A172 (cell line): ENCODE results near the gene TIGD7. TPM values are rescaled to one million over a fixed set of nuclear protein-coding genes. Genes with fewer than 3 reads are reported as not detected.

ENCODE experiments used
- total RNA-seq: library from RNA; depleted of rRNA; stranded (reverse); fragments of >200 nt; shearing (Covaris generic); gene quantifications from 2 replicates; pipeline ENCODE4 v1.2.3, GENCODE V29; 2014; rRNA removed

Gene TIGD7
- total RNA-seq, 1 experiment from 2014 or later = 11.0 TPM

Other genes starting within 250 kb of the TIGD7 start
- 113 and 115 TPM in 2 replicates for gene IL32, start 239.8 kb downstream of the TIGD7 start, total RNA-seq
- not detected in 2 replicates for gene ZSCAN10, start 206.1 kb downstream of the TIGD7 start, total RNA-seq
- gene ZNF205, start 192.8 kb downstream of the TIGD7 start, total RNA-seq = 21.0 and 22.4 TPM in 2 replicates
- 2.1 and 4.6 TPM in 2 replicates for gene ZNF213, start 170.4 kb downstream of the TIGD7 start, total RNA-seq
- not detected in 2 replicates for gene OR1F1, start 117.2 kb downstream of the TIGD7 start, total RNA-seq
- 14.6 and 17.2 TPM in 2 replicates for gene ZNF200, start 70.3 kb downstream of the TIGD7 start, total RNA-seq
- 0.29 TPM in 1 of 2 replicates, not detected in the other for gene MEFV, start 48.8 kb downstream of the TIGD7 start, total RNA-seq
- gene ZNF263, start 21.9 kb downstream of the TIGD7 start, total RNA-seq = 37.0 and 63.5 TPM in 2 replicates
- 20.2 and 26.1 TPM in 2 replicates for gene ZNF75A, start 67 bp upstream of the TIGD7 start, total RNA-seq
- gene OR2C1, start 50.5 kb upstream of the TIGD7 start, total RNA-seq = not detected in 2 replicates
- 12.3 and 16.9 TPM in 2 replicates for gene ZSCAN32, start 95.6 kb upstream of the TIGD7 start, total RNA-seq
- 15.8 and 18.7 TPM in 2 replicates for gene ZNF174, start 95.8 kb upstream of the TIGD7 start, total RNA-seq
- 3.2 and 5.6 TPM in 2 replicates for gene ZNF597, start 138.1 kb upstream of the TIGD7 start, total RNA-seq
- gene NAA60, start 138.2 kb upstream of the TIGD7 start, total RNA-seq = 9.1 and 11.4 TPM in 2 replicates
- not detected in 2 replicates for gene C16orf90, start 190.1 kb upstream of the TIGD7 start, total RNA-seq
- 25.7 and 28.0 TPM in 2 replicates for gene CLUAP1, start 195.6 kb upstream of the TIGD7 start, total RNA-seq